Nephron (organoid): ENCODE data around the gene ESRP2.

Experiments used
- H3K27ac Mint-ChIP-seq, 3 experiments: 2 replicates each; pipeline ENCODE4 v1.8.0; 2020; ENCODE audit warnings: mixed read lengths in 3 of 3, mild to moderate bottlenecking in 2 of 3, moderate library complexity in 1 of 3
- H3K27me3 Mint-ChIP-seq: 2 replicates; pipeline ENCODE4 v1.8.0; 2021; ENCODE audit warnings: low read depth, mild to moderate bottlenecking, moderate library complexity, mixed read lengths
- H3K36me3 Mint-ChIP-seq: 2 replicates; pipeline ENCODE4 v1.8.0; 2020; ENCODE audit warnings: low read depth, mixed read lengths
- H3K4me1 Mint-ChIP-seq: 2 replicates; pipeline ENCODE4 v1.8.0; 2020; ENCODE audit warnings: mixed read lengths
- H3K4me3 Mint-ChIP-seq, 3 experiments: 2 replicates each; pipeline ENCODE4 v1.8.0; 2020; ENCODE audit warnings: mild to moderate bottlenecking in 3 of 3, mixed read lengths in 3 of 3, moderate library complexity in 2 of 3
- H3K9me3 Mint-ChIP-seq: 2 replicates; pipeline ENCODE4 v1.8.0; 2020; ENCODE audit warnings: mixed read lengths
- TF ChIP-seq, protein P1 (sequence below), 3 experiments: fragments of 200-600 bp; sonication (generic); IDR thresholded peaks; one replicate each; pipeline ENCODE4 v1.5.0; 2021; ENCODE audit warnings: antibody characterized with exemption in 3 of 3; ENCODE audit not compliant: unreplicated experiment in 3 of 3

The ESRP2 gene

DNA sequence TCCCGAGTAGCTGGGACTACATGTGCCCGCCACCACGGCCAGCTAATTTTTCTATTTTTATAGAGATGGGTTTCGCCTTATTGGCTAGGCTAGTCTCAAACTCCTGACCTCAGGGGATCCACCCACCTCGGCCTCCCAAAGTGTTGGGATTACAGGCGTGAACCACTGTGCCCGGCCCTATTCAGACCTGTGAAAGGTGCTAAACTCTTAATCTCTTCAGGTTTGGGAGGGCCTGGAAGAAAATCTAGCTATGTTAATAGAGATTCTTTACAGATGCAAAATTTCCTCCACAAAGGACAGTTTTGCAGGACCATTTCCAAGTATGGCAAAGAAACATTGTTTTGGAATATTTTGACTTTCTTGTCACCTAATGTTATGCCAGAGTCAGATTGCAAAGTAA is 6.2 kb upstream of the ESRP2 start:
- no peaks in the 10 kb centered on the region for H3K9me3 Mint-ChIP-seq
- H3K27me3 Mint-ChIP-seq = peaks cover 13% of the 10 kb centered on the region
- H3K4me1 Mint-ChIP-seq = peaks cover 17% of the 10 kb centered on the region
- no peaks in the 10 kb centered on the region for H3K36me3 Mint-ChIP-seq
- peak overlapping the region; percentile 63 to 98 (median 77) for H3K4me3 Mint-ChIP-seq
- TF ChIP-seq, protein P1, sequence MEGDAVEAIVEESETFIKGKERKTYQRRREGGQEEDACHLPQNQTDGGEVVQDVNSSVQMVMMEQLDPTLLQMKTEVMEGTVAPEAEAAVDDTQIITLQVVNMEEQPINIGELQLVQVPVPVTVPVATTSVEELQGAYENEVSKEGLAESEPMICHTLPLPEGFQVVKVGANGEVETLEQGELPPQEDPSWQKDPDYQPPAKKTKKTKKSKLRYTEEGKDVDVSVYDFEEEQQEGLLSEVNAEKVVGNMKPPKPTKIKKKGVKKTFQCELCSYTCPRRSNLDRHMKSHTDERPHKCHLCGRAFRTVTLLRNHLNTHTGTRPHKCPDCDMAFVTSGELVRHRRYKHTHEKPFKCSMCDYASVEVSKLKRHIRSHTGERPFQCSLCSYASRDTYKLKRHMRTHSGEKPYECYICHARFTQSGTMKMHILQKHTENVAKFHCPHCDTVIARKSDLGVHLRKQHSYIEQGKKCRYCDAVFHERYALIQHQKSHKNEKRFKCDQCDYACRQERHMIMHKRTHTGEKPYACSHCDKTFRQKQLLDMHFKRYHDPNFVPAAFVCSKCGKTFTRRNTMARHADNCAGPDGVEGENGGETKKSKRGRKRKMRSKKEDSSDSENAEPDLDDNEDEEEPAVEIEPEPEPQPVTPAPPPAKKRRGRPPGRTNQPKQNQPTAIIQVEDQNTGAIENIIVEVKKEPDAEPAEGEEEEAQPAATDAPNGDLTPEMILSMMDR (IDR thresholded peaks at IDR 0.05; ENCODE audit: unreplicated experiment in 3 of 3) = no peak
- H3K27ac Mint-ChIP-seq = no peak overlapping the region

DNA sequence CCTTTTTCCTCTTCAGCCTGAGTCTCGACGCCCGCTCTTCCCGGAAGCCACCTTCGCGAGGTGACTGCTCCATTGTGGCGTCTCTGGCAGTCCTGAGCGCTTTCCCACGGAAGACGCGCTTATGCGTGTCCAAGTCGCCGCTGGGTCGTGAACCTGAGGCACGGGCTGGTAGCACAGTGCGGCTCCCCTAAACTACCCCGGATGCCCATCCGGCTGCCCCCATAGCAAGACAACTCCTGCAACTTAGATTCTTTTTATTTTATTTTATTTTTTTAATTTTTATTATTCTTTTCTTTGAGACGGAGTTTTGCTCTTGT is 2.1 kb upstream of the ESRP2 start:
- no peaks in the 10 kb centered on the region for H3K9me3 Mint-ChIP-seq
- H3K27me3 Mint-ChIP-seq = peaks cover 48% of the 10 kb centered on the region
- H3K36me3 Mint-ChIP-seq = no peaks in the 10 kb centered on the region
- TF ChIP-seq, protein P1 (IDR thresholded peaks at IDR 0.05; ENCODE audit: unreplicated experiment in 3 of 3) = no peak
- peak overlapping the region; percentile 86 to 90 (median 87) for H3K4me3 Mint-ChIP-seq
- H3K4me1 Mint-ChIP-seq = peaks cover 16% of the 10 kb centered on the region
- peak overlapping the region; percentile 91 to 96 (median 95) for H3K27ac Mint-ChIP-seq

DNA sequence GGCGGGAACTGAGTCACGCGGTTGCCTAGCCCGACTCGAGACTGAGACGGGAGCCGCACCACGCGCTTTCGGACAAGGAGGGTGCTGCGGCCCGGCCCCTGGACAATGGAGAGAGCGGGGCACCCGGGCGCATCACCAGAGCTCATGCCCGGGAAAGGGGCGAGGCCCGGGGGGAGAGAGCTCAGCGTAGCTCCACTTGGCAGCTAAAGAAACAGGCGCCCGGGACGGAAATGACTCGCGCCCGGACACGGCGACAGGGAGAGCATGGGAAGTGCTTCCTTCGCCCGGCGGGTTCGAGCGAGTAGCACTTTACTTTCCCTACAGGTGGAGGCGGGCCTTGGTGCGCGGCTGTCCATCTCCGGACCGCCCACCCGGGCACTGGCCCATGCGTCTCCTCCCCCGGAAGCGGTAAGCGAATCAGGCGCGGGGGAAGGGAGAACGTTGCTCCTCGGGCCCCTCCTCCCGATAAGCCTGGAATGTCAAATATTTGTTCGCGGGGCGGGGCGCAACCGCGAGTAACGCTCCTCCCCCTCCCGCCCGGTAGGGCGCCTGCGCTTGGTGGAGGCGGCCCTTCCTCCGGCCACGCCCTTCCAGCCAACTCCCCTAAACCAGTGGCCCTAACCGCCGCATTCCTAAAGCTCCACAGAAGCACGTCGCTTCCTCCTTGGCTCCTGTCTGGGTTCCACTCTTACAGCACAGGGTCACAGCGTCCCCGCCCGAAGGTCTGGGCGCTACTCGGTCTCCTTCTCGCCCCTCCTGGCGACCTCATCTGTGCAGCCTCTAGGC is 1.5 kb upstream of the ESRP2 start:
- peaks cover 16% of the 10 kb centered on the region for H3K4me1 Mint-ChIP-seq

DNA sequence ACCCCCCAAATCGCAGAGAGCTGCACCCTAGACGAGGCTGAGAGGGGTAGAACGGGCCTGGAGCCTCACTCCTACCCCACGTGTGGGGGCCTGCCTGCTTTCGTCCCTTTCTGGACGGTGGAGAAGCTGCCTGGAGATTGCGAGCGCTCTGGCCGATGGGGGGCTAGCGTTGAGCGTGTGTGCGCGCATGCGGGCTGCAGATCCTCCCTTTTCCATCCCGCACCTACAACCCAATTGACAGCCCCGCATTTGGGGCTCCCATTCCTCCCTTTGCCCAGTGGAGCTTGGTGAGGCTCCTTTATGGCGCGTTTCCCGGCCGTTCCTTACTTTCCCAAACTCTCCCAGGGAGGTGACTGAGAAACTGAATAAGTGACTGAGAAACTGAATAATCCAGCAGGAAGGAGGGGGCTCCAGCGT is 907 bp upstream of the ESRP2 start:
- peak overlapping the region; percentile 91 to 96 (median 95) for H3K27ac Mint-ChIP-seq
- TF ChIP-seq, protein P1 (IDR thresholded peaks at IDR 0.05; ENCODE audit: unreplicated experiment in 3 of 3) = no peak

More for the DNA sequence above, 1.5 kb upstream of the ESRP2 start:
- Mint-ChIP-seq H3K4me3 (peak overlapping the region; percentile 86 to 90 (median 87)), H3K27ac (peak overlapping the region; percentile 91 to 96 (median 95)), H3K36me3 (no peaks in the 10 kb centered on the region), H3K27me3 (peaks cover 48% of the 10 kb centered on the region), H3K9me3 (no peaks in the 10 kb centered on the region)
- TF ChIP-seq, protein P1 (IDR thresholded peaks at IDR 0.05; ENCODE audit: unreplicated experiment in 3 of 3) = no peak

DNA sequence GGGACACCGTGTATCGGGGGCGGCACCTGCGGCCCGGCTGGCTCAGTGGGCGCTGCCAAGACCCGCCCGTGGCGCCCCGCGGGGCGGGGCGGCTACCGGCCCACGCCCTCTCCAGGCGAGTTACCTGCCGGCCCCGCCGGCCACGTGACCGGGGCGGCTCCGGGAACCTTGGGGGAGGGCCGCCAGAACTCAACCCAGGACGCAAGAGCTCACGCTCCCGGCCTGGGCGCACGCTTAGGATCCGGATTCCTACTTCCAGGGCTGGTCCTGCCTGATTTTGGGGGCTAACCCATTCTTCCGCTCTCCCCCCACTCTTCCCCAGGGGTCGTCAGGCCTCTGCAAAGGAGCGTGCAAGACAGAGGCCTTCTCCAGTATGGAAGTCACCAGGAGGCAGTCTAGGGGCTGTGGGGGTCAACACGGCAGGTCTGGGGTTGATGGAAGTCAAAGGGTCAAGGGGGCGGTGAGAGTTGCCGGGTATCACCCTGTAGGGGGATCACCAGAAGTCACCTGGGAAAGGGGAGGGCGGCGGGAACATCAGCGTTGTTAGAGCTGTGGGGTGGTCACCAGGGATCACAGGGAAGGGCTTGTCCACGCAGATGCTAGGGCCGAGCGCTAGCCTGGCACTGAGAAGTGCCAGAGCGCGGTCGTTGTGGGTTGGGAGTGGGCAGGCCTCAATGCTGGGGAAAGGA is 354 bp upstream of the ESRP2 start:
- H3K4me3 Mint-ChIP-seq = peak overlapping the region; percentile 86 to 90 (median 87)
- H3K27me3 Mint-ChIP-seq = peaks cover 48% of the 10 kb centered on the region
- H3K4me1 Mint-ChIP-seq = peaks cover 16% of the 10 kb centered on the region
- no peaks in the 10 kb centered on the region for H3K36me3 Mint-ChIP-seq
- no peaks in the 10 kb centered on the region for H3K9me3 Mint-ChIP-seq
- TF ChIP-seq, protein P1 (IDR thresholded peaks at IDR 0.05; ENCODE audit: unreplicated experiment in 3 of 3) = no peak
- H3K27ac Mint-ChIP-seq = peak overlapping the region; percentile 91 to 96 (median 95)

More for the DNA sequence above, 907 bp upstream of the ESRP2 start:
- Mint-ChIP-seq H3K9me3 (no peaks in the 10 kb centered on the region), H3K4me3 (peak overlapping the region; percentile 86 to 90 (median 87)), H3K27me3 (peaks cover 48% of the 10 kb centered on the region), H3K36me3 (no peaks in the 10 kb centered on the region), H3K4me1 (peaks cover 16% of the 10 kb centered on the region)
